Thyroid gland (tissue), 4 donors: Measurements from ENCODE around the gene ST3GAL4. TPM values are rescaled to one million over a fixed set of nuclear protein-coding genes. Genes with fewer than 3 reads are reported as not detected.

Experiments used
- DNase-seq, 2 donors: peaks; one replicate each; pipeline ENCODE4 v3.0.0-alpha.2; 2019
- H3K27ac ChIP-seq, 3 donors: fragments of 200-600 bp; sonication (generic); 1 replicate in 2 of 3; 2 replicates in 1 of 3; pipeline ENCODE4 v1.5.1; 2016 to 2019; ENCODE audit warnings: mild to moderate bottlenecking in 1 of 3, moderate library complexity in 1 of 3
- H3K27me3 ChIP-seq: fragments of 200-600 bp; sonication (generic); one replicate; pipeline ENCODE4 v1.5.1; 2019
- H3K36me3 ChIP-seq, 2 donors: fragments of 200-600 bp; sonication (generic); one replicate each; pipeline ENCODE4 v1.5.1; 2016 to 2019
- H3K4me1 ChIP-seq, 2 donors: fragments of 200-600 bp; sonication (generic); one replicate each; pipeline ENCODE4 v1.5.1; 2017 to 2019
- H3K4me3 ChIP-seq, 3 donors: fragments of 200-600 bp; sonication (generic); replicated peaks in 1 of 3; 1 replicate in 2 of 3; 2 replicates in 1 of 3; pipeline ENCODE4 v1.5.1; 2016; ENCODE audit warnings: mild to moderate bottlenecking in 1 of 3
- H3K9me3 ChIP-seq: fragments of 200-600 bp; sonication (generic); one replicate; pipeline ENCODE4 v1.5.1; 2017
- CTCF ChIP-seq, 6 experiments: fragments of 200-600 bp in 3 of 6; fragments of 450-650 bp in 3 of 6; sonication (generic) in 3 of 6; IDR thresholded peaks; one replicate each; pipeline ENCODE4 v1.5.1; 2016 to 2019; ENCODE audit warnings: antibody characterized with exemption in 6 of 6, mild to moderate bottlenecking in 2 of 6, inconsistent platforms in 1 of 6, moderate library complexity in 1 of 6
- POLR2A ChIP-seq, 2 donors: fragments of 450-650 bp; IDR thresholded peaks; one replicate each; pipeline ENCODE4 v1.6.1; 2017; ENCODE audit warnings: antibody characterized with exemption in 2 of 2, mild to moderate bottlenecking in 2 of 2, moderate library complexity in 1 of 2
- WGBS, 2 donors: methylation state at CpG; one replicate each; pipeline ENCODE4 v1.1.5; 2017; 5-methylcytosine and 5-hydroxymethylcytosine counted together
- intact Hi-C: fragments of 100-400 bp; cut with DNase I; formaldehyde crosslinking; loops from one replicate; pipeline ENCODE4 v1.15.1; 2023
- total RNA-seq, 4 donors: library from RNA; depleted of rRNA; stranded (reverse); fragments of >200 nt; gene quantifications; one replicate each; pipeline ENCODE4 v1.2.3, GENCODE V29; 2016

ST3GAL4 gene
- total RNA-seq, 4 donors from 2014 or later = 5.3 to 33.9 (median 26.4) TPM

GRCh38 chr11:126334659-126335462, 20.6 kb upstream of the ST3GAL4 start:
- intact Hi-C loops = no loop called here
- WGBS, 2 donors = 95 to 97% methylated on average over 6 of the region's 6 CpGs
- DNase-seq = no peak
- peaks cover 0 to 10% of the 10 kb centered on the region in 2 donors for H3K4me1 ChIP-seq
- no peak overlapping the region for H3K27ac ChIP-seq
- no peak for TF ChIP-seq CTCF (IDR thresholded peaks at IDR 0.05)
- no peak for TF ChIP-seq POLR2A (IDR thresholded peaks at IDR 0.05)
- no peaks in the 10 kb centered on the region for H3K36me3 ChIP-seq
- H3K9me3 ChIP-seq = no peaks in the 10 kb centered on the region
- no peaks in the 10 kb centered on the region for H3K27me3 ChIP-seq
- no peak overlapping the region for H3K4me3 ChIP-seq

GRCh38 chr11:126335463-126335760, 20.1 kb upstream of the ST3GAL4 start:
- Histone ChIP-seq H3K27ac (no peak overlapping the region), H3K9me3 (no peaks in the 10 kb centered on the region), H3K27me3 (no peaks in the 10 kb centered on the region), H3K4me3 (no peak overlapping the region), H3K4me1 (peaks cover 3 to 15% of the 10 kb centered on the region in 2 donors), H3K36me3 (no peaks in the 10 kb centered on the region)
- no peak for DNase-seq
- intact Hi-C loops = no loop called here
- WGBS, 2 donors = 81 to 92% methylated on average over 5 of the region's 5 CpGs
- no peak for TF ChIP-seq CTCF (IDR thresholded peaks at IDR 0.05)
- no peak for TF ChIP-seq POLR2A (IDR thresholded peaks at IDR 0.05)

- Histone ChIP-seq H3K4me1 (peaks cover 6 to 17% of the 10 kb centered on the region in 2 donors), H3K27me3 (no peaks in the 10 kb centered on the region), H3K9me3 (no peaks in the 10 kb centered on the region), H3K36me3 (no peaks in the 10 kb centered on the region), H3K4me3 (no peak overlapping the region), H3K27ac (peak overlapping the region in 1 of 3 donors; percentile 7)
- WGBS, 2 donors = 71 to 88% methylated on average over 8 of the region's 8 CpGs
- no peak for TF ChIP-seq POLR2A (IDR thresholded peaks at IDR 0.05)
- no peak for TF ChIP-seq CTCF (IDR thresholded peaks at IDR 0.05)
- intact Hi-C loops = no loop called here
- DNase-seq = no peak
Measured at GRCh38 chr11:126336138-126336541, 19.3 kb upstream of the ST3GAL4 start.

GRCh38 chr11:126336671-126337101, 18.8 kb upstream of the ST3GAL4 start:
- Histone ChIP-seq H3K4me1 (peaks cover 6 to 17% of the 10 kb centered on the region in 2 donors), H3K27ac (peak overlapping the region in 1 of 3 donors; percentile 7), H3K4me3 (no peak overlapping the region), H3K9me3 (no peaks in the 10 kb centered on the region), H3K27me3 (no peaks in the 10 kb centered on the region), H3K36me3 (no peaks in the 10 kb centered on the region)
- intact Hi-C loops = no loop called here
- WGBS, 2 donors = 65 to 75% methylated on average over 8 of the region's 9 CpGs
- TF ChIP-seq POLR2A (IDR thresholded peaks at IDR 0.05) = no peak
- no peak for TF ChIP-seq CTCF (IDR thresholded peaks at IDR 0.05)
- no peak for DNase-seq

- intact Hi-C loops = no loop called here
- Histone ChIP-seq H3K4me1 (peaks cover 6 to 17% of the 10 kb centered on the region in 2 donors), H3K4me3 (no peak overlapping the region), H3K27ac (no peak overlapping the region), H3K9me3 (no peaks in the 10 kb centered on the region), H3K27me3 (no peaks in the 10 kb centered on the region), H3K36me3 (no peaks in the 10 kb centered on the region)
- no peak for TF ChIP-seq CTCF (IDR thresholded peaks at IDR 0.05)
- no peak for TF ChIP-seq POLR2A (IDR thresholded peaks at IDR 0.05)
- no peak for DNase-seq
- WGBS, 2 donors = 86 to 95% methylated on average over 3 to 4 of the region's 4 CpGs
Measured at GRCh38 chr11:126337126-126337473, 18.4 kb upstream of the ST3GAL4 start.
